A549 (cell line): Measurements from ENCODE around the gene WDR18. TPM values are rescaled to one million over a fixed set of nuclear protein-coding genes. Genes with fewer than 3 reads are reported as not detected.

ENCODE experiments used
- ATAC-seq, 2 experiments: fragments of 200-7000 bp in 1 of 2; fragments of >200 bp in 1 of 2; cut with Nextera tagmentation in 1 of 2; cut with Tn5 transposase in 1 of 2; 3 replicates each; pipeline versions ENCODE4 v1.8.0 to v1.9.1; 2018 to 2020; ENCODE audit warnings: mild to moderate bottlenecking in 1 of 2, moderate library complexity in 1 of 2
- CTCF ChIA-PET: fragments of 300-600 bp; sonication (Branson Sonifier 250); formaldehyde crosslinking; extraction: SDS; loops from one replicate; lab custom pipeline; 2021; ENCODE audit warnings: antibody characterized with exemption, inconsistent platforms; lab: Yijun Ruan, JAX
- POLR2A ChIA-PET: fragments of 350-600 bp; formaldehyde crosslinking; extraction: SDS; loops from one replicate; lab custom pipeline; 2021; ENCODE audit warnings: antibody characterized with exemption, inconsistent platforms; lab: Yijun Ruan, JAX
- DNase-seq, 2 experiments: peaks; one replicate each; pipeline versions ENCODE4 v3.0.0 to v3.0.0-alpha.2; 2011 to 2016; ENCODE audit warnings: low read depth in 1 of 2, low spot score in 1 of 2
- FAIRE-seq: peaks from 2 replicates; lab custom pipeline; 2011; peaks lifted over from hg19 to GRCh38; lab: Jason Lieb, UNC
- H3K27ac ChIP-seq, 2 experiments: fragments of >200 bp; sonication (Bioruptor Twin); formaldehyde crosslinking; 3 replicates each; pipeline ENCODE4 v1.5.1; 2016 to 2017
- H3K4me1 ChIP-seq: fragments of >200 bp; sonication (Bioruptor Twin); formaldehyde crosslinking; 3 replicates; pipeline ENCODE4 v1.6.1; 2016
- H3K4me2 ChIP-seq: fragments of >200 bp; sonication (Bioruptor Twin); formaldehyde crosslinking; 3 replicates; pipeline ENCODE4 v1.6.1; 2016
- H3K4me3 ChIP-seq: fragments of >200 bp; sonication (Bioruptor Twin); formaldehyde crosslinking; 3 replicates; pipeline ENCODE4 v1.5.1; 2016
- H3K9me3 ChIP-seq: fragments of >200 bp; sonication (Bioruptor Twin); formaldehyde crosslinking; 3 replicates; pipeline ENCODE4 v1.6.1; 2016
- ATOH8 ChIP-seq: fragments of 250-450 bp; sonication (Bioruptor Pico); IDR thresholded peaks from 2 replicates; pipeline ENCODE4 v1.5.0; 2020; ENCODE audit warnings: low read depth, mild to moderate bottlenecking, moderate library complexity
- BCL3 ChIP-seq: fragments of >200 bp; sonication (Bioruptor Twin); formaldehyde crosslinking; IDR thresholded peaks from 3 replicates; pipeline ENCODE4 v1.6.1; 2016
- CBX2 ChIP-seq: fragments of 200-600 bp; sonication (generic); IDR thresholded peaks from 2 replicates; pipeline ENCODE4 v1.6.1; 2016; ENCODE audit warnings: low read depth, mild to moderate bottlenecking, borderline replicate concordance
- CBX8 ChIP-seq: fragments of 200-600 bp; sonication (generic); IDR thresholded peaks from 2 replicates; pipeline ENCODE4 v1.6.1; 2016
- CEBPB ChIP-seq, 2 experiments: fragments of >200 bp in 1 of 2; sonication (Bioruptor Twin) in 1 of 2; formaldehyde crosslinking in 1 of 2; IDR thresholded peaks; 2 replicates each; pipeline ENCODE4 v1.6.1; 2012 to 2016
- CHD2 ChIP-seq: fragments of 150-350 bp; IDR thresholded peaks from 2 replicates; pipeline ENCODE4 v1.6.1; 2014; ENCODE audit warnings: low read length; ENCODE audit not compliant: partially characterized antibody
- EHF ChIP-seq: fragments of 250-450 bp; sonication (Bioruptor Pico); IDR thresholded peaks from 2 replicates; pipeline ENCODE4 v1.5.0; 2020; ENCODE audit warnings: mild to moderate bottlenecking
- EHMT2 ChIP-seq: fragments of 200-600 bp; sonication (generic); IDR thresholded peaks from 2 replicates; pipeline ENCODE4 v1.6.1; 2016; ENCODE audit warnings: antibody characterized with exemption, low read depth, mild to moderate bottlenecking, moderate library complexity
- ELK1 ChIP-seq: fragments of 150-350 bp; IDR thresholded peaks from 2 replicates; pipeline ENCODE4 v1.6.1; 2014; ENCODE audit warnings: low read depth, mild to moderate bottlenecking, low read length
- EP300 ChIP-seq, 2 experiments: fragments of >200 bp; sonication (Bioruptor Twin); formaldehyde crosslinking; IDR thresholded peaks; 2 replicates in 1 of 2; 3 replicates in 1 of 2; pipeline ENCODE4 v1.6.1; 2016 to 2017
- ESRRA ChIP-seq: fragments of 150-350 bp; IDR thresholded peaks from 2 replicates; pipeline ENCODE4 v1.6.1; 2014; ENCODE audit warnings: mild to moderate bottlenecking, low read length, borderline replicate concordance
- FOSB ChIP-seq: fragments of 250-450 bp; sonication (Bioruptor Pico); IDR thresholded peaks from 2 replicates; pipeline ENCODE4 v1.5.0; 2020; ENCODE audit warnings: mild to moderate bottlenecking, moderate library complexity
- GATA3 ChIP-seq: IDR thresholded peaks from 2 replicates; pipeline ENCODE4 v1.6.1; 2012; ENCODE audit warnings: borderline replicate concordance
- HES2 ChIP-seq: fragments of >200 bp; sonication (Bioruptor Twin); formaldehyde crosslinking; IDR thresholded peaks from 2 replicates; pipeline ENCODE4 v1.6.1; 2016
- HEYL ChIP-seq: fragments of 250-450 bp; sonication (Bioruptor Pico); IDR thresholded peaks from 2 replicates; pipeline ENCODE4 v1.8.0; 2021; ENCODE audit warnings: mild to moderate bottlenecking, moderate library complexity
- HMGXB4 ChIP-seq: fragments of 250-450 bp; sonication (Bioruptor Pico); IDR thresholded peaks from 2 replicates; pipeline ENCODE4 v1.5.0; 2021; ENCODE audit warnings: mild to moderate bottlenecking, moderate library complexity, borderline replicate concordance
- HOXB13 ChIP-seq: fragments of 250-450 bp; sonication (Bioruptor Pico); IDR thresholded peaks from 2 replicates; pipeline ENCODE4 v1.5.0; 2020; ENCODE audit warnings: low read depth, mild to moderate bottlenecking, moderate library complexity
- HOXB5 ChIP-seq: fragments of 250-450 bp; sonication (Bioruptor Pico); IDR thresholded peaks from 2 replicates; pipeline ENCODE4 v1.5.0; 2020; ENCODE audit warnings: mild to moderate bottlenecking, moderate library complexity
- KDM1A ChIP-seq: fragments of 200-600 bp; sonication (generic); IDR thresholded peaks from 2 replicates; pipeline ENCODE4 v1.6.1; 2016; ENCODE audit warnings: low read depth, mild to moderate bottlenecking
- MAX ChIP-seq: IDR thresholded peaks from 2 replicates; pipeline ENCODE4 v1.6.1; 2012
- MAZ ChIP-seq: fragments of 150-350 bp; IDR thresholded peaks from 2 replicates; pipeline ENCODE4 v1.6.1; 2014; ENCODE audit warnings: antibody characterized with exemption, low read depth, low read length, borderline replicate concordance
- MYC ChIP-seq: IDR thresholded peaks from 2 replicates; pipeline ENCODE4 v1.6.1; 2012; ENCODE audit warnings: mild to moderate bottlenecking, inconsistent platforms, low read length, improper control_type of control experiment, borderline replicate concordance
- NFE2L2 ChIP-seq: fragments of 150-350 bp; conservative IDR thresholded peaks from 2 replicates; pipeline ENCODE4 v1.6.1; 2014; ENCODE audit warnings: low read length
- PBX3 ChIP-seq: IDR thresholded peaks from 2 replicates; pipeline ENCODE4 v1.6.1; 2012
- PHF8 ChIP-seq: fragments of 200-600 bp; sonication (generic); IDR thresholded peaks from 2 replicates; pipeline ENCODE4 v1.6.1; 2016; ENCODE audit warnings: low read depth, mild to moderate bottlenecking, antibody characterized with exemption, moderate library complexity, borderline replicate concordance
- POLR2AphosphoS2 ChIP-seq: conservative IDR thresholded peaks from 2 replicates; pipeline ENCODE4 v1.6.1; 2012; ENCODE audit warnings: low read length, improper control_type of control experiment, inconsistent platforms
- RAD21 ChIP-seq, 2 experiments: fragments of >200 bp in 1 of 2; sonication (Bioruptor Twin) in 1 of 2; formaldehyde crosslinking in 1 of 2; IDR thresholded peaks in 1 of 2; conservative IDR thresholded peaks in 1 of 2; 2 replicates in 1 of 2; 3 replicates in 1 of 2; pipeline ENCODE4 v1.6.1; 2012 to 2018; ENCODE audit warnings: inconsistent platforms in 1 of 2
- RFX5 ChIP-seq: fragments of 450-650 bp; IDR thresholded peaks from 2 replicates; pipeline ENCODE4 v1.7.1; 2014; ENCODE audit warnings: antibody characterized with exemption, mild to moderate bottlenecking, moderate library complexity
- RNF2 ChIP-seq: fragments of 200-600 bp; sonication (generic); IDR thresholded peaks from 2 replicates; pipeline ENCODE4 v1.6.1; 2016; ENCODE audit warnings: low read depth, mild to moderate bottlenecking, antibody characterized with exemption, moderate library complexity, borderline replicate concordance
- SMC3 ChIP-seq: fragments of >200 bp; sonication (Bioruptor Twin); formaldehyde crosslinking; IDR thresholded peaks from 3 replicates; pipeline ENCODE4 v1.6.1; 2018; ENCODE audit warnings: inconsistent platforms
- SREBF2 ChIP-seq: fragments of 450-650 bp; IDR thresholded peaks from 2 replicates; pipeline ENCODE4 v1.6.1; 2014; ENCODE audit warnings: mild to moderate bottlenecking, moderate library complexity
- TFCP2L1 ChIP-seq: fragments of 250-450 bp; sonication (Bioruptor Pico); IDR thresholded peaks from 2 replicates; pipeline ENCODE4 v1.5.0; 2021; ENCODE audit warnings: mild to moderate bottlenecking
- ZC3H11A ChIP-seq: fragments of 450-650 bp; IDR thresholded peaks from 2 replicates; pipeline ENCODE4 v1.6.1; 2014; ENCODE audit warnings: antibody characterized with exemption, mild to moderate bottlenecking
- ZFP36 ChIP-seq: fragments of 450-650 bp; IDR thresholded peaks from 2 replicates; pipeline ENCODE4 v1.6.1; 2014; ENCODE audit warnings: borderline replicate concordance; ENCODE audit not compliant: partially characterized antibody
- WGBS: methylation state at CpG from one replicate; pipeline ENCODE4 v1.1.6; 2017; ENCODE audit errors: missing lambda C conversion rate; 5-methylcytosine and 5-hydroxymethylcytosine counted together
- polyA plus RNA-seq, 4 experiments: library from polyadenylated mRNA; depleted of rRNA in 3 of 4; stranded (reverse); fragments of >200 nt; fragmentation: RNase III in 1 of 4; extraction: RNeasy Plus Mini Kit Qiagen cat#74134 plus additional on column Dnase treatment in 1 of 4; gene quantifications; 2 replicates in 3 of 4; 3 replicates in 1 of 4; pipeline ENCODE4 v1.2.3, GENCODE V29; 2011 to 2017

Gene WDR18
- polyA plus RNA-seq, 2 of the 4 experiments (the other 2 are of a cell fraction): 23.8 to 48.9 TPM

- H3K4me2 ChIP-seq: peak overlapping the region; percentile 32; the same call in 1 of the 3 replicates
- ATAC-seq: peak in 1 of 2 experiments; percentile 8; a peak in 1 of 6 replicates
- CTCF ChIA-PET: interaction anchor here (0.8 to 4.1 kb wide), 4 partner anchors 10 to 57 kb away, joined by 3 to 28 read pairs (median 4); no protein-coding TSS in a partner anchor
Observed at GRCh38 chr19:980133-980998, 3.8 kb upstream of the WDR18 start.

GRCh38 chr19:982567-983170 is 1.5 kb upstream of the WDR18 start:
- DNase-seq (peak; percentile 52 to 80), FAIRE-seq (no peak), ATAC-seq (peak; percentile 86 to 87)
- POLR2A ChIA-PET: no interaction called here
- peak overlapping the region; percentile 37 for H3K4me3 ChIP-seq
- peak overlapping the region; percentile 74 to 100 for H3K27ac ChIP-seq
- no peaks in the 10 kb centered on the region for H3K9me3 ChIP-seq
- WGBS: 14% methylated on average over 12 of the region's 46 CpGs
- peaks cover 26% of the 10 kb centered on the region for H3K4me1 ChIP-seq
- CTCF ChIA-PET: interaction anchor here (0.7 to 5.4 kb wide), 13 partner anchors 8 to 128 kb away, joined by 3 to 93 read pairs (median 4); no protein-coding TSS in a partner anchor
- peak overlapping the region; percentile 85 for H3K4me2 ChIP-seq
- TF ChIP-seq ZFP36: no peak
- TF ChIP-seq EHF (CRISPR knock-in tag): no peak
- TF ChIP-seq HEYL (CRISPR knock-in tag): no peak
- peak; percentile 61; the same call in 1 of the 2 replicates for TF ChIP-seq MAX
- TF ChIP-seq PBX3: no peak
- no peak for TF ChIP-seq FOSB (CRISPR knock-in tag)
- no peak for TF ChIP-seq EP300 (IDR thresholded peaks at IDR 0.05)
- no peak for TF ChIP-seq CBX2
- no peak for TF ChIP-seq HES2
- TF ChIP-seq RAD21 (conservative IDR thresholded peaks at IDR 0.05 in 1 of 2, IDR thresholded peaks at IDR 0.05 in 1 of 2): peak; percentile 80 to 98
- no peak for TF ChIP-seq EHMT2
- TF ChIP-seq GATA3: no peak
- TF ChIP-seq SMC3: peak; percentile 100
- no peak for TF ChIP-seq CEBPB (IDR thresholded peaks at IDR 0.05)
- TF ChIP-seq RNF2: no peak
- TF ChIP-seq ATOH8 (CRISPR knock-in tag): no peak
- TF ChIP-seq BCL3: no peak
- TF ChIP-seq HMGXB4: no peak
- TF ChIP-seq ESRRA: no peak
- no peak for TF ChIP-seq HOXB5 (CRISPR knock-in tag)

More at GRCh38 chr19:980133-980998, 3.8 kb upstream of the WDR18 start:
- Histone ChIP-seq H3K4me1 (peaks cover 25% of the 10 kb centered on the region), H3K27ac (peak overlapping the region in 1 of 2 experiments; percentile 70; a peak in 3 of 6 replicates), H3K9me3 (no peaks in the 10 kb centered on the region), H3K4me3 (no peak overlapping the region)
- TF ChIP-seq RNF2: no peak
- no peak for TF ChIP-seq POLR2AphosphoS2
- no peak for TF ChIP-seq CHD2
- no peak for TF ChIP-seq TFCP2L1 (CRISPR knock-in tag)
- TF ChIP-seq HOXB13 (CRISPR knock-in tag): no peak
- no peak for TF ChIP-seq SMC3
- no peak for TF ChIP-seq MYC
- no peak for TF ChIP-seq CBX8
- TF ChIP-seq ELK1: no peak
- TF ChIP-seq ESRRA: no peak
- no peak for TF ChIP-seq MAZ
- no peak for TF ChIP-seq PHF8
- no peak for TF ChIP-seq ZC3H11A
- no peak for TF ChIP-seq KDM1A
- no peak for TF ChIP-seq SREBF2
- no peak for TF ChIP-seq RFX5
- TF ChIP-seq NFE2L2: no peak
- peak in 1 of 2 experiments; percentile 56 for DNase-seq
- WGBS: 35% methylated on average over 7 of the region's 32 CpGs
- FAIRE-seq: no peak
- POLR2A ChIA-PET: no interaction called here
